TTC549 (cell line): ENCODE measurements around the gene RDM1.
"Not testable (repeated sequence)": the region's sequence is repeated elsewhere in the genome, so short reads cannot be mapped to it uniquely, and the experiment has no call there.

Source experiments
- FAIRE-seq: peaks from 2 replicates; lab custom pipeline; 2012; peaks lifted over from hg19 to GRCh38; lab: Jason Lieb, UNC

The RDM1 gene

GRCh38 chr17:35898283-35899070 lies 32.1 kb downstream of the RDM1 start:
- FAIRE-seq = no peak

- not testable (repeated sequence) for FAIRE-seq
Observed at GRCh38 chr17:35897772-35898171, 32.8 kb downstream of the RDM1 start.

- no peak for FAIRE-seq
Observed at GRCh38 chr17:35895636-35896587, 34.7 kb downstream of the RDM1 start.

- FAIRE-seq = no peak
Observed at GRCh38 chr17:35894206-35894605, 36.4 kb downstream of the RDM1 start.

- FAIRE-seq = no peak
Observed at GRCh38 chr17:35893751-35894150, 36.8 kb downstream of the RDM1 start.

GRCh38 chr17:35892091-35893035 lies 38.2 kb downstream of the RDM1 start:
- FAIRE-seq = no peak

GRCh38 chr17:35891269-35891668 lies 39.3 kb downstream of the RDM1 start:
- no peak for FAIRE-seq

GRCh38 chr17:35890774-35891155 lies 39.8 kb downstream of the RDM1 start:
- no peak for FAIRE-seq

GRCh38 chr17:35889818-35890773 lies 40.5 kb downstream of the RDM1 start:
- no peak for FAIRE-seq

- no peak for FAIRE-seq
Observed at GRCh38 chr17:35889241-35889640, 41.3 kb downstream of the RDM1 start.

GRCh38 chr17:35879773-35880654 lies 50.6 kb downstream of the RDM1 start, which contains the start of gene CCL5:
TSS of gene CCL5 (minus strand) at chr17:35880360.
- FAIRE-seq = no peak

GRCh38 chr17:35878361-35878760 lies 52.2 kb downstream of the RDM1 start:
- FAIRE-seq = no peak

- FAIRE-seq = no peak
Observed at GRCh38 chr17:35877345-35878029, 53.1 kb downstream of the RDM1 start.

- FAIRE-seq = no peak
Observed at GRCh38 chr17:35876534-35876933, 54.0 kb downstream of the RDM1 start.

- no peak for FAIRE-seq
Observed at GRCh38 chr17:35875800-35876139, 54.8 kb downstream of the RDM1 start.

- FAIRE-seq = no peak
Observed at GRCh38 chr17:35875072-35875799, 55.3 kb downstream of the RDM1 start.

- FAIRE-seq = no peak
Observed at GRCh38 chr17:35872196-35872980, 58.2 kb downstream of the RDM1 start.
